PFSK-1 (cell line): Measurements from ENCODE around the gene HPN.

Experiments used
- FOXP2 ChIP-seq: optimal IDR thresholded peaks from 2 replicates; pipeline ENCODE3; 2011; ENCODE audit warnings: borderline replicate concordance, control low read depth, inconsistent platforms; ENCODE audit not compliant: insufficient read depth; ENCODE audit errors: extremely low read length, extremely low read depth
- POLR2AphosphoS5 ChIP-seq: IDR thresholded peaks from 2 replicates; pipeline ENCODE4 v1.6.1; 2012; ENCODE audit warnings: low read depth, mild to moderate bottlenecking, control low read depth, low read length, moderate library complexity
- SIN3A ChIP-seq: IDR thresholded peaks from 2 replicates; pipeline ENCODE4 v1.6.1; 2012; ENCODE audit warnings: mild to moderate bottlenecking, low read length, moderate library complexity, borderline replicate concordance; ENCODE audit not compliant: insufficient read depth
- TAF1 ChIP-seq: IDR thresholded peaks from 2 replicates; pipeline ENCODE4 v1.6.1; 2012; ENCODE audit warnings: low read length, control low read depth, borderline replicate concordance; ENCODE audit not compliant: insufficient read depth
- TF ChIP-seq, protein P1 (sequence below), 2 experiments: IDR thresholded peaks; 2 replicates each; pipeline versions ENCODE4 v1.6.1 to v1.8.0; 2011 to 2012; ENCODE audit warnings: low read depth in 2 of 2, low read length in 2 of 2, control low read depth in 1 of 2, inconsistent platforms in 1 of 2, mild to moderate bottlenecking in 1 of 2, moderate library complexity in 1 of 2; ENCODE audit not compliant: insufficient read depth in 1 of 2

Gene HPN

DNA sequence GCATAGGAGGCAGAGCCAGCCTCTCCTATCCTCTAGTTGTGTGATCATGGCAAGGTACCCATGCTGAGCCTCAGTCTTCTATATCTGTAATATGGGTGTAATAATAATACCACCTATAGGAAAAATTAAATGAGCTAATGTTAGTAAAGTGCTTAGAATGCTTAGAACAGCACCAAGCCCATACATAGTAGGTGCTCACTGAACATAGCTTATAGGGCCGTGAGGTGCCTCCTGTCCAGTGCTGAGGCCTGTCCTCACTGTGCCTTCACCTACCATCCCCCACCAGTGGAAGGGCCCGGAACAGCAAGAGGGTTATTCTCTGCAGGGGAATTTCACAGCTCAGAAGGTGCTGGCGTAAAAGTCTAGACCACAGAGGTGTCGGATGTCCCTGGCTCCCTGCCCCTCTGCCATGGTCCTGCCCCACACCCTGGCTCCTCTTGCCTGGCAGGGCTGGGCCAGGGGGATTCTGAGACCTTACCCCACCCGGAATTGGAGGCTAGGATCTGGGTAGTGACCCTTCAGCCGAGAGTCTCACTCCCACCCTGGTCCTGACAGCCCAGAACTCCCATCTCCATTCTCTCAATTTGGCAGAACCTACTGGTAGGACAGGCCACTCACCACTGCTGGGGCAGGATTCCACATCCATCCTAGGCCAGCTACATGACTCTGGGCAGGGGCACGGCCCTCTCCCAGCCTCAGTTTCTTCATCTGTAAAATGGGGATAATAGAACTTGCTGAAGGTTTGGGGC, 13.5 kb upstream of the HPN start:
- TF ChIP-seq FOXP2 (no peak), POLR2AphosphoS5 (no peak), SIN3A (no peak), TAF1 (no peak)
- TF ChIP-seq, protein P1, sequence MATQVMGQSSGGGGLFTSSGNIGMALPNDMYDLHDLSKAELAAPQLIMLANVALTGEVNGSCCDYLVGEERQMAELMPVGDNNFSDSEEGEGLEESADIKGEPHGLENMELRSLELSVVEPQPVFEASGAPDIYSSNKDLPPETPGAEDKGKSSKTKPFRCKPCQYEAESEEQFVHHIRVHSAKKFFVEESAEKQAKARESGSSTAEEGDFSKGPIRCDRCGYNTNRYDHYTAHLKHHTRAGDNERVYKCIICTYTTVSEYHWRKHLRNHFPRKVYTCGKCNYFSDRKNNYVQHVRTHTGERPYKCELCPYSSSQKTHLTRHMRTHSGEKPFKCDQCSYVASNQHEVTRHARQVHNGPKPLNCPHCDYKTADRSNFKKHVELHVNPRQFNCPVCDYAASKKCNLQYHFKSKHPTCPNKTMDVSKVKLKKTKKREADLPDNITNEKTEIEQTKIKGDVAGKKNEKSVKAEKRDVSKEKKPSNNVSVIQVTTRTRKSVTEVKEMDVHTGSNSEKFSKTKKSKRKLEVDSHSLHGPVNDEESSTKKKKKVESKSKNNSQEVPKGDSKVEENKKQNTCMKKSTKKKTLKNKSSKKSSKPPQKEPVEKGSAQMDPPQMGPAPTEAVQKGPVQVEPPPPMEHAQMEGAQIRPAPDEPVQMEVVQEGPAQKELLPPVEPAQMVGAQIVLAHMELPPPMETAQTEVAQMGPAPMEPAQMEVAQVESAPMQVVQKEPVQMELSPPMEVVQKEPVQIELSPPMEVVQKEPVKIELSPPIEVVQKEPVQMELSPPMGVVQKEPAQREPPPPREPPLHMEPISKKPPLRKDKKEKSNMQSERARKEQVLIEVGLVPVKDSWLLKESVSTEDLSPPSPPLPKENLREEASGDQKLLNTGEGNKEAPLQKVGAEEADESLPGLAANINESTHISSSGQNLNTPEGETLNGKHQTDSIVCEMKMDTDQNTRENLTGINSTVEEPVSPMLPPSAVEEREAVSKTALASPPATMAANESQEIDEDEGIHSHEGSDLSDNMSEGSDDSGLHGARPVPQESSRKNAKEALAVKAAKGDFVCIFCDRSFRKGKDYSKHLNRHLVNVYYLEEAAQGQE (IDR thresholded peaks at IDR 0.05; ENCODE audit: insufficient read depth in 1 of 2, low read depth in 2 of 2, low read length in 2 of 2), result no peak

DNA sequence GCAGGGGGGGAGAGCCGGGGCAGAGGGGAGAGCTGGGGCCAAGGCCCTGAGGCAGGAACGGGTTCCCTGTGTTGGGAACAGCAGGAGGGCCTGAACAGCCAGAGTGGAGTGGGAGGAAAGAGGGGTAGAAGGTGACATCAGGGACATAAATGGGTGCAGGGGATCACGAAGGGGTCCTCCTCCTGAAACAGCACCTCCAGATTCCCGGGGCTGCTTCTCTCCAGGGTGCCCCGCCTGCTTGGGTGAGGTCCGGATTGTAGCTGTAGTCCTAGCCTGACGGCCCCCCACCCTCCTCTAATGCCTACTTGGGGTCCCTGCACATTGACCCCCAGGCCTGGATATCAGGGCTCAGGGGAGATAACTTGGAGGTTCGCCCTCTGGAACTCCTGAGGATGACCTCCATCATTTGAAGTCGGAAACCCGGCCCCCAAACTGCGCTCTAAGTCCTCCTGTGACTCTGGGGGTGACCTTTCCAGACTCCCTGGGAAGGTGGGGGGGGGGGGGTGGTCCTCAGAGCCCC, 11.7 kb upstream of the HPN start:
- TF ChIP-seq, protein P1 (IDR thresholded peaks at IDR 0.05; ENCODE audit: insufficient read depth in 1 of 2, low read depth in 2 of 2, low read length in 2 of 2), result no peak
- TF ChIP-seq TAF1 (no peak), FOXP2 (no peak), POLR2AphosphoS5 (no peak), SIN3A (no peak)

DNA sequence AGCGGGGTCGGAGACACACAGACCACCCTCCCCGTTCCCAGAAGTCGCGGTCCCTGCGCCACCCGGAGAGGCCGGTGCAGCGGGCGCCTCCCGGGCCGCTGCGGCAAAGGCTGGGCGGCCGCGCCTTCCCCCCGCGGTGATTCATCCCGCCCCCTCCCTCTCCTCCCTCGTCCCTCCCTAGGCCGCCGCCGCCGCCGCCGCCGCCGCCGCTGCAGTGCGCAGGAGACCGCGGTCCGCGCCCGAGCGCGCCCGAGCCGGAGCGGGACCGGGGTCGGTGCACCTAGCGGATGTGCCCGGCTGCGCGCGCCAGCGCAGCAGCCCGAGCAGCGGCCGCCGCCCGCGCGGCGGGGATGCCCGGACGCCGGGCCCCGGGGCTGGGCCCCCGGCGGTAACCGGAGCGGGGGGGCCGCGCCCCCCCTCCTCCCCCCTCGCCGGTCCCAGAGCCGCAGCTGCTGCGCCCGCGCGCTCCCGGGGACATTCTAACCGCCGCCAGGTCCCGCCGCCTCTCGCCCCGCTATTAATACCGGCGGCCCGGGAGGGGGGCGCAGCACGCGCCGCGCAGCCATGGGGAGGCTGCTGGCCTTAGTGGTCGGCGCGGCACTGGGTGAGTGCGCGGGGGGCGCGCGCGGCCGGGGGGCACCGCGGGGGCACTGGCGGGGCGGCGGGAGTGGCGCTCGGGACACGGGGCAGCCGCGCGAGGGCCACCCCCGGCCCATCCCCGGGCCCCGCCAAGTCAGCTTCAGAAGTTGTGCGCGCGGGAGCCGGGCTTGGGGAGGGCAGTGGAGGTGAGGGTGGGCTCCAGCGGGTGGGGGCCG, 11.1 kb upstream of the HPN start, which contains the start of gene SCN1B:
TSS of gene SCN1B (plus strand) at position 214 of the 815 bp plus-strand sequence. CDS start at position 565, 351 bp downstream.
- TF ChIP-seq, protein P1 (IDR thresholded peaks at IDR 0.05; ENCODE audit: insufficient read depth in 1 of 2, low read depth in 2 of 2, low read length in 2 of 2), result no peak
- TF ChIP-seq FOXP2 (no peak), SIN3A (no peak), POLR2AphosphoS5 (no peak), TAF1 (no peak)

DNA sequence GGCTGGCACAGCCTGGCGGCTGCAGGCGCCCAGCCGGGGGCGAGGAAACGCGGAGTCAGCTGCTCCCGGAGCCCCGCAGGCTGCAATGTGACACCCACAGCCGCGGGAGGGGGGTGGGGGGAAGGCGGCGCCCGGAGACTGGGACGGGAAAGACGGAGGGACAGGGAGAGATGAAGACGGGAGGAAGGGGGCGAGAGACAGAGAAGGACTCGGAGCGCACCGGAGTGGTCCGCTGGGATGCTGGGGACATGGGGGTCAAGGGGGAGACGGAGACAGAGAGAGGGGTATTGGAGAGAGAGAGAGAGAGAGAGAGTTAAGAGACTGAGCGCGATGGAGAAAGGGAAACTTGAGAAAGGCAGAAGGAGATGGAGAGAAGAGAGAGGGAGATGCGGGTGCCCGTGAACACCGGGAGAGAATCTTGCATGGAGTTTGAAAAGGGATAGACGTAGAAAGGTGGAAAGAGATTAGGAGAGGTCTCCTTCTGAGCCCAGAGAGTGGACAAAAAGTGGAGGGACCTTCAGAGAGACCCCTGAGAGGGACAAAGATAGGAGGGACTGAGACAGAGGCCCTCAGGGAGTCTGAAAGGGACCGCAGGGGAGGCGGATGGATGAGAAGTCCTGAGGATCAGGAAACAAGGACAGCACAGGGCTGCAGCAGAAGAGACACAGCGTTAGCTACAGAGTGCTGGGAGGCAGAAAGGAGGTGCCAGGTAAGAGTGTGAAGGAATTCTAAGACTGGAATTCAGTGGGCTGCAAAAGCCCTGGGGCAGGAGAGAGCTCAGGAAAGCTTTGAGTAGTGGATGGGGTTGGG, 10.2 kb upstream of the HPN start:
- TF ChIP-seq, protein P1 (IDR thresholded peaks at IDR 0.05; ENCODE audit: insufficient read depth in 1 of 2, low read depth in 2 of 2, low read length in 2 of 2), result no peak
- TF ChIP-seq TAF1 (no peak), POLR2AphosphoS5 (no peak), SIN3A (no peak)
